ENCODE data around the gene HOXD10.

- TF ChIP-seq, protein P1, sequence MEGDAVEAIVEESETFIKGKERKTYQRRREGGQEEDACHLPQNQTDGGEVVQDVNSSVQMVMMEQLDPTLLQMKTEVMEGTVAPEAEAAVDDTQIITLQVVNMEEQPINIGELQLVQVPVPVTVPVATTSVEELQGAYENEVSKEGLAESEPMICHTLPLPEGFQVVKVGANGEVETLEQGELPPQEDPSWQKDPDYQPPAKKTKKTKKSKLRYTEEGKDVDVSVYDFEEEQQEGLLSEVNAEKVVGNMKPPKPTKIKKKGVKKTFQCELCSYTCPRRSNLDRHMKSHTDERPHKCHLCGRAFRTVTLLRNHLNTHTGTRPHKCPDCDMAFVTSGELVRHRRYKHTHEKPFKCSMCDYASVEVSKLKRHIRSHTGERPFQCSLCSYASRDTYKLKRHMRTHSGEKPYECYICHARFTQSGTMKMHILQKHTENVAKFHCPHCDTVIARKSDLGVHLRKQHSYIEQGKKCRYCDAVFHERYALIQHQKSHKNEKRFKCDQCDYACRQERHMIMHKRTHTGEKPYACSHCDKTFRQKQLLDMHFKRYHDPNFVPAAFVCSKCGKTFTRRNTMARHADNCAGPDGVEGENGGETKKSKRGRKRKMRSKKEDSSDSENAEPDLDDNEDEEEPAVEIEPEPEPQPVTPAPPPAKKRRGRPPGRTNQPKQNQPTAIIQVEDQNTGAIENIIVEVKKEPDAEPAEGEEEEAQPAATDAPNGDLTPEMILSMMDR (IDR thresholded peaks at IDR 0.05), result peak; percentile 70 to 95 (median 88)
- TF ChIP-seq POLR2A (IDR thresholded peaks at IDR 0.05), result no peak
These were observed 19.4 kb upstream of the HOXD10 start for GRCh38 chr2:176096986-176097819.
